HepG2 (cell line): ENCODE measurements around the gene EDC3. TPM values are rescaled to one million over a fixed set of nuclear protein-coding genes. Genes with fewer than 3 reads are reported as not detected.

Experiments
- CCAR2 ChIP-seq: fragments of 200-400 bp; formaldehyde crosslinking; optimal IDR thresholded peaks from 2 replicates; pipeline ENCODE3; 2018; ENCODE audit warnings: low read depth, mild to moderate bottlenecking, low read length, moderate library complexity
- CENPBD1 ChIP-seq: sonication (generic); formaldehyde crosslinking; IDR thresholded peaks from 2 replicates; pipeline ENCODE4 v1.8.0; 2022; ENCODE audit warnings: missing genetic modification reagents, low read depth, mild to moderate bottlenecking, borderline replicate concordance
- ELF3 ChIP-seq: IDR thresholded peaks from 2 replicates; pipeline ENCODE4 v1.6.1; 2016; ENCODE audit warnings: missing genetic modification reagents, missing compliant biosample characterization
- ETV5 ChIP-seq: IDR thresholded peaks from 2 replicates; pipeline ENCODE4 v1.6.1; 2018; ENCODE audit warnings: missing biosample characterization, missing genetic modification reagents, inconsistent platforms, borderline replicate concordance
- FOXK1 ChIP-seq: sonication (generic); formaldehyde crosslinking; IDR thresholded peaks from 2 replicates; pipeline ENCODE4 v1.4.0; 2020; ENCODE audit warnings: low read depth, missing genetic modification reagents, borderline replicate concordance
- HMGXB3 ChIP-seq: sonication (generic); formaldehyde crosslinking; IDR thresholded peaks from 2 replicates; pipeline ENCODE4 v1.4.0; 2020; ENCODE audit warnings: missing genetic modification reagents, borderline replicate concordance
- KDM2A ChIP-seq: sonication (generic); formaldehyde crosslinking; IDR thresholded peaks from 2 replicates; pipeline ENCODE4 v1.4.0; 2020; ENCODE audit warnings: low read depth, missing genetic modification reagents, borderline replicate concordance
- TGIF2 ChIP-seq: IDR thresholded peaks from 2 replicates; pipeline ENCODE4 v1.6.1; 2016; ENCODE audit warnings: control low read depth, missing compliant biosample characterization
- THYN1 ChIP-seq: sonication (generic); formaldehyde crosslinking; IDR thresholded peaks from 2 replicates; pipeline ENCODE4 v1.8.1; 2023; ENCODE audit warnings: low read depth, mild to moderate bottlenecking, moderate library complexity, missing genetic modification reagents, borderline replicate concordance
- ZBTB38 ChIP-seq: sonication (generic); formaldehyde crosslinking; IDR thresholded peaks from 2 replicates; pipeline ENCODE4 v1.5.1; 2020; ENCODE audit warnings: mild to moderate bottlenecking, missing genetic modification reagents
- ZFP36L2 ChIP-seq: sonication (generic); formaldehyde crosslinking; IDR thresholded peaks from 2 replicates; pipeline ENCODE4 v1.4.0; 2020; ENCODE audit warnings: missing genetic modification reagents
- ZNF451 ChIP-seq: sonication (generic); formaldehyde crosslinking; IDR thresholded peaks from 2 replicates; pipeline ENCODE4 v1.5.0; 2020; ENCODE audit warnings: mild to moderate bottlenecking, missing genetic modification reagents
- ZNF660 ChIP-seq: sonication (generic); formaldehyde crosslinking; IDR thresholded peaks from 2 replicates; pipeline ENCODE4 v1.5.1; 2020; ENCODE audit warnings: mild to moderate bottlenecking, low read depth, missing genetic modification reagents, borderline replicate concordance
- ZNF747 ChIP-seq: sonication (generic); formaldehyde crosslinking; IDR thresholded peaks from 2 replicates; pipeline ENCODE4 v1.8.1; 2023; ENCODE audit warnings: missing genetic modification reagents, mild to moderate bottlenecking, borderline replicate concordance
- ZSCAN22 ChIP-seq: sonication (generic); formaldehyde crosslinking; IDR thresholded peaks from 2 replicates; pipeline ENCODE4 v1.4.0; 2020; ENCODE audit warnings: mild to moderate bottlenecking, missing genetic modification reagents
- polyA plus RNA-seq, 8 experiments: library from polyadenylated mRNA; depleted of rRNA in 3 of 8; stranded (reverse) in 7 of 8; unstranded in 1 of 8; fragments of >200 nt; fragmentation: Illumina TruSeq in 4 of 8; extraction: Trizol in 4 of 8; gene quantifications; 2 replicates each; pipeline versions ENCODE4 v1.2.1 to v1.2.3, GENCODE V29; 2011 to 2016; ENCODE audit warnings: low read depth in 4 of 8, missing spikeins in 1 of 8, mixed read lengths in 1 of 8; ENCODE audit not compliant: insufficient read depth in 1 of 8
- total RNA-seq, 5 experiments: library from RNA; depleted of rRNA; stranded (reverse); fragments of >200 nt; fragmentation: Illumina TruSeq; extraction: Trizol; gene quantifications; 2 replicates each; pipeline ENCODE4 v1.2.3, GENCODE V29; 2016; ENCODE audit warnings: low read depth in 1 of 5
- TF ChIP-seq, protein P1 (sequence below): sonication (generic); formaldehyde crosslinking; IDR thresholded peaks from 2 replicates; pipeline ENCODE4 v1.8.0; 2022; ENCODE audit warnings: missing genetic modification reagents, mild to moderate bottlenecking, borderline replicate concordance
- TF ChIP-seq, protein P2 (sequence below): sonication (generic); formaldehyde crosslinking; IDR thresholded peaks from 2 replicates; pipeline ENCODE4 v1.8.0; 2022; ENCODE audit warnings: mild to moderate bottlenecking, missing genetic modification reagents
- TF ChIP-seq, protein P3 (sequence below): fragments of 450-650 bp; IDR thresholded peaks from 2 replicates; pipeline ENCODE4 v1.6.1; 2017; ENCODE audit warnings: mild to moderate bottlenecking

Gene EDC3
- total and polyA plus RNA-seq, 2 of the 13 experiments (the other 11 are each of a cell fraction or from before 2014, with no cell fraction given): 17.4 to 32.0 TPM

DNA sequence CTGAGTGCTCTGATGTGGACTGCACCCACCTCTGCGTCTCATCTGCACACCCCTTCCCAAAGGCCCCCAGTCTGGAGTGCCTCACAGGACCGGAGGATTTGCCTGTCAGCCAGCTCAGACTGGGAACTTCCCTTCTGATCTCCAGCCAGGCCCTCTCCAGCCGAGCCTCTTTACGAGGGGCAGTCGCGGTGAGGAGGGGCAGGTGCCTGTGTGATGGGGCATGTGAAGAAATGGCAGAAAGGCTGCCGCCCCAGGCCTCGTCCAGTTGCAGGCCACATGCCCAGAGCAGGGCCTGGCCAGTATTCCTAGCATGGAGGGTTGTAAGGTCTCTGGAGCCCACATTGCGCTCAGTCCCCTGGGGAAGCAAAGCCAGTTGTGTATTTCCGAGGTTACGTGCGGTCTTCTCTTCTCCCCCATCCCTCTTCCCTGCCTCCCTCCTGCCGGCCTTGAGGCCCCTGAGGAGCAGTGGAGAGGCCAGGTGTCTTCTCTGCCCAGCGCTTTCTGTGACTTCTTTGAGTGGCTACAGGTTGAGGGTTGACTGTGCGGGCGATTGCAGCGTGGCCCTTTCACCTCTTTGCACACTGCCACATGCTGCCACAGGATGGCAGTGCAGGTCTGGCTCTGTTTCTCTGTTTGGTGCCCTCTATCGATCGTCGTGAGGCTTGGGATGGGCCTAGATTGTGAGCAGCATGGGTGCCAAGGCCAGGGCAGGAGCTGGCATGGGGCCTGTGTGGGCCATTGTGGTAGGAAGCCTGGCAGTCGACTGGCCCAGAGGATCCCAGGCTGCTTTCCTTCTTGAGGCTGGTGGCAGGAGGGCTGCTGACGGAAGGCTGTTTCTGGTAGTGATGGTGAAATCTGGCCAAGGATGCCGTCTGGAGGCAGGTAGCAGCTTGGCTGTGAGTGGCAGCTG is 74.9 kb downstream of the EDC3 start (continued):
- no peak for TF ChIP-seq HMGXB3
- TF ChIP-seq ZBTB38: peak; percentile 93
- no peak for TF ChIP-seq CENPBD1 (CRISPR knock-in tag)
- no peak for TF ChIP-seq ZNF747 (CRISPR knock-in tag)
- TF ChIP-seq ZNF451 (CRISPR knock-in tag): no peak
- TF ChIP-seq CCAR2: no peak
- peak; percentile 63; the same call in 1 of the 2 replicates for TF ChIP-seq TGIF2 (CRISPR knock-in tag)
- no peak for TF ChIP-seq ZNF660 (CRISPR knock-in tag)
- TF ChIP-seq, protein P1, sequence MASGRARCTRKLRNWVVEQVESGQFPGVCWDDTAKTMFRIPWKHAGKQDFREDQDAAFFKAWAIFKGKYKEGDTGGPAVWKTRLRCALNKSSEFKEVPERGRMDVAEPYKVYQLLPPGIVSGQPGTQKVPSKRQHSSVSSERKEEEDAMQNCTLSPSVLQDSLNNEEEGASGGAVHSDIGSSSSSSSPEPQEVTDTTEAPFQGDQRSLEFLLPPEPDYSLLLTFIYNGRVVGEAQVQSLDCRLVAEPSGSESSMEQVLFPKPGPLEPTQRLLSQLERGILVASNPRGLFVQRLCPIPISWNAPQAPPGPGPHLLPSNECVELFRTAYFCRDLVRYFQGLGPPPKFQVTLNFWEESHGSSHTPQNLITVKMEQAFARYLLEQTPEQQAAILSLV (CRISPR knock-in tag): no peak
- no peak for TF ChIP-seq ZSCAN22 (CRISPR knock-in tag)
- TF ChIP-seq, protein P2, sequence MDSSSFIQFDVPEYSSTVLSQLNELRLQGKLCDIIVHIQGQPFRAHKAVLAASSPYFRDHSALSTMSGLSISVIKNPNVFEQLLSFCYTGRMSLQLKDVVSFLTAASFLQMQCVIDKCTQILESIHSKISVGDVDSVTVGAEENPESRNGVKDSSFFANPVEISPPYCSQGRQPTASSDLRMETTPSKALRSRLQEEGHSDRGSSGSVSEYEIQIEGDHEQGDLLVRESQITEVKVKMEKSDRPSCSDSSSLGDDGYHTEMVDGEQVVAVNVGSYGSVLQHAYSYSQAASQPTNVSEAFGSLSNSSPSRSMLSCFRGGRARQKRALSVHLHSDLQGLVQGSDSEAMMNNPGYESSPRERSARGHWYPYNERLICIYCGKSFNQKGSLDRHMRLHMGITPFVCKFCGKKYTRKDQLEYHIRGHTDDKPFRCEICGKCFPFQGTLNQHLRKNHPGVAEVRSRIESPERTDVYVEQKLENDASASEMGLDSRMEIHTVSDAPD (CRISPR knock-in tag): no peak
- TF ChIP-seq, protein P3, sequence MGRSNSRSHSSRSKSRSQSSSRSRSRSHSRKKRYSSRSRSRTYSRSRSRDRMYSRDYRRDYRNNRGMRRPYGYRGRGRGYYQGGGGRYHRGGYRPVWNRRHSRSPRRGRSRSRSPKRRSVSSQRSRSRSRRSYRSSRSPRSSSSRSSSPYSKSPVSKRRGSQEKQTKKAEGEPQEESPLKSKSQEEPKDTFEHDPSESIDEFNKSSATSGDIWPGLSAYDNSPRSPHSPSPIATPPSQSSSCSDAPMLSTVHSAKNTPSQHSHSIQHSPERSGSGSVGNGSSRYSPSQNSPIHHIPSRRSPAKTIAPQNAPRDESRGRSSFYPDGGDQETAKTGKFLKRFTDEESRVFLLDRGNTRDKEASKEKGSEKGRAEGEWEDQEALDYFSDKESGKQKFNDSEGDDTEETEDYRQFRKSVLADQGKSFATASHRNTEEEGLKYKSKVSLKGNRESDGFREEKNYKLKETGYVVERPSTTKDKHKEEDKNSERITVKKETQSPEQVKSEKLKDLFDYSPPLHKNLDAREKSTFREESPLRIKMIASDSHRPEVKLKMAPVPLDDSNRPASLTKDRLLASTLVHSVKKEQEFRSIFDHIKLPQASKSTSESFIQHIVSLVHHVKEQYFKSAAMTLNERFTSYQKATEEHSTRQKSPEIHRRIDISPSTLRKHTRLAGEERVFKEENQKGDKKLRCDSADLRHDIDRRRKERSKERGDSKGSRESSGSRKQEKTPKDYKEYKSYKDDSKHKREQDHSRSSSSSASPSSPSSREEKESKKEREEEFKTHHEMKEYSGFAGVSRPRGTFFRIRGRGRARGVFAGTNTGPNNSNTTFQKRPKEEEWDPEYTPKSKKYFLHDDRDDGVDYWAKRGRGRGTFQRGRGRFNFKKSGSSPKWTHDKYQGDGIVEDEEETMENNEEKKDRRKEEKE: no peak
- no peak for TF ChIP-seq ELF3 (CRISPR knock-in tag)
- peak; percentile 65; the same call in 1 of the 2 replicates for TF ChIP-seq KDM2A (CRISPR knock-in tag)
- TF ChIP-seq FOXK1: peak; percentile 49; the same call in 1 of the 2 replicates
- TF ChIP-seq THYN1: no peak
- no peak for TF ChIP-seq ZFP36L2 (CRISPR knock-in tag)
- TF ChIP-seq ETV5 (CRISPR knock-in tag): peak; percentile 16; the same call in 1 of the 2 replicates
